ENCODE data around the gene USP22. TPM values are rescaled to one million over a fixed set of nuclear protein-coding genes. Genes with fewer than 3 reads are reported as not detected.
"Not testable (repeated sequence)": the region's sequence is repeated elsewhere in the genome, so short reads cannot be mapped to it uniquely, and the experiment has no call there.

The USP22 gene
- total RNA-seq, 1 experiment from 2014 or later, result 152 TPM

DNA sequence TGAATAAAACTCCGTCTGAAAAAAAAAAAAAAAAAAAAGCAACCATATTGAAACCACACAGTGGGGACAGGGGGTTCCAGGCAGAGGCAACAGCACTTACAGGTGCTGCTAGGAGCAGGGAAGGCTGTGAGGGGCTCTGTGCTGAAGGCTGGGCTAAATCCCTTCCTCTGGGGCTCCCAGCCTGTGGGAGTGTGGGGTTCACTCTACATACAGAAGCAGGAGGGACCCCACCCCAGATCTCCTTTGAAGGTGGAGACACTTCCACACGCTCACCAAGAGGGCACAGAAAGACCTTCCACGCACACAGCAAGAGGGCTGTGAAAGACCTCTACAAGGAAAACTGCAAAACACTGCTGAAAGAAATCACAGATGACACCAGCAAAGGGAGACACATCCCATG lies 53.9 kb downstream of the USP22 start:
- DNase-seq (ENCODE audit: low read depth), result no peak

DNA sequence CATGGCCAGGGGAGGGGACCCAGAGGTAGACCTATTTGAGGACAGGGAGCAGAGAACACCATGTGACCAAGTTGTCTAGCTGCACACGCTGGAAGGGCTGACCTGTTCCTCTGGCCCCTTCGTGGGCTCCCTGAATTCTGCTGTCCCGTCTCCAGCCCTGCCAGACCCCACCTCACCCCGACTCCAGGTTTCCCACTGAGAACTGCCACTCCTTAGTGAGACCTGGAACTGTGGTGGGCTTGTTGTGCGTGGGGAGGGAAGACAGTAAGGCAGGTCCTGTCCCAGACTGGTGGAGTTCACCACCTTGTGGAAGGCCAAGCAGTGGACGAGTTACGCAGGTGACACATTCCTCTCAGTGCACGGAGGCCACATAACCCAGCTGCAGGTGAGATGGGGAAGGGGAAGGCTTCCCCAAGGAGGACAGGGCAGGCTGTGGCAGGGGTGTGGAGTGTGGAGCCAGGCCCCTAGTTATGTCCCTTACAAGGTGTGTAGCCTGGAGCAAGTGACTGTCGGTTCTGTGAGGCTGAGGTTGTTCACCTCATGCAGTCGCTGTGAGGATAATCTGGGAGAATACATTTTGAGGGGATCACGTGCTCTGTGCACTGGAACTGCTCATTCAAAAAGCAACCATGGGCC lies 54.7 kb downstream of the USP22 start:
- DNase-seq (ENCODE audit: low read depth), result no peak

DNA sequence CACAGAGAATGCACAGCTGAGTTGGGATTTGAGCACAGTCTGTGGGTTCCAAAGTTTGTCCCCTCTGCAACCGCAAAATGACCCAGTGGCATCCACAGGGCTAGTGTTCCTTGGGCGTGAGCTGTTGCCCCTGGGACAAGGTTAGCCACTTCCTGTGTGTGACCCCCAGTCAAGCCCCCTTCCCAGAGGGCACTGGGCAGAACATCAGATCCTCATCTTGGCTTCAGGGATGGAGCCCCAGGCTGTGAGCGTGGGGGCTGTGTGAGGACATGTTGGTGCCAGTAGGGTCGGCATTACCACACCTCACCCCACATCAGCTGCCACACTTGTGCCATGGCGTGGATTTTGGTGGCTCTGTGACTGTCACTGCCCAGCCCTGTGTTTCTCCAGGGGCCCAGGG lies 55.3 kb downstream of the USP22 start:
- DNase-seq (ENCODE audit: low read depth), result no peak

DNA sequence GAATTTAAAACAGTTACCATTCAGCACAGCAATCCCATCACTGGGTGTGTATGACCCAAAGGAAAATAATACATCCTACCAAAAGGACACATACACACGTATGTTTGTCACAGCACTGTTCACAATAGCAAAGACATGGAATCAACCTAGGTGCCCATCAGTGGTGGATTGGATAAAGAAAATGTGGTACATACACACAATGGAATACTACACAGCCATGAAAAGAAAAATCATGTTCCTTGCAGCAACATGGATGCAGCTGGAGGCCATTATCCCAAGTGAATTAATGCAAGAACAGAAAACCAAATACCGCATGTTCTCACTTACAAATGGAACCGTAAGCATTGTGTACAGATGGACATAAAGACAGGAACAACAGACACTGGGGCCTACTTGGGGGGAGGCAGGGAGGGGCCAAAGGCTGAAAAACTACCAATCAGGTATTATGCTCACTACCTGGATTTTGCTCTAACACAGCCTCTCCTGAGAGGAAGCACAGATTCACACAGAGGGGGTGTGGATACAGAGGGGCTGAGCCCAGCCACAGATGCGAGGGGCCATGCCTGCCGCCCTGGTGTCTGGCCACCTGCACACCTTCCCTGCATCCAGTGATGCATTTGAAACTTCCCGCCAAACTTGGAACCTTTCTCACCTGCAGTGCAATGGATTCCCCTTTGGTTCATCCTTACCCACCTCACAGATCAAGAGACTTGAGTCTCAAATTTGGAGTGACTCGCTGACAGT lies 55.9 kb downstream of the USP22 start:
- no peak for DNase-seq (ENCODE audit: low read depth)

DNA sequence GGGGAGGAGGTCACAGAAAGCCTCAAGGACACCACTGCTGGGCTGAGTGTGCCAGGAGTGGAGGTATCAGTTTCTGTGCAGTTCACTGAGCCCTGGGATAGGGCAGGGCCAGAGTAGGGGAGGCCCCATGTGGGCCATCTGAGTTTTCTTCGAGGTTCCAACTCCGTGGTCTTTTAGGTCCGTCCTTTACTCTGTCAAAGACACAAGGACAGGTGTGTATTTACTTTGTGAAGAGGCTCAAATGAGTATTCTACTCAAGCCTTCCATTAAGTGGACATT lies 59.5 kb downstream of the USP22 start:
- no peak for DNase-seq (ENCODE audit: low read depth)

DNA sequence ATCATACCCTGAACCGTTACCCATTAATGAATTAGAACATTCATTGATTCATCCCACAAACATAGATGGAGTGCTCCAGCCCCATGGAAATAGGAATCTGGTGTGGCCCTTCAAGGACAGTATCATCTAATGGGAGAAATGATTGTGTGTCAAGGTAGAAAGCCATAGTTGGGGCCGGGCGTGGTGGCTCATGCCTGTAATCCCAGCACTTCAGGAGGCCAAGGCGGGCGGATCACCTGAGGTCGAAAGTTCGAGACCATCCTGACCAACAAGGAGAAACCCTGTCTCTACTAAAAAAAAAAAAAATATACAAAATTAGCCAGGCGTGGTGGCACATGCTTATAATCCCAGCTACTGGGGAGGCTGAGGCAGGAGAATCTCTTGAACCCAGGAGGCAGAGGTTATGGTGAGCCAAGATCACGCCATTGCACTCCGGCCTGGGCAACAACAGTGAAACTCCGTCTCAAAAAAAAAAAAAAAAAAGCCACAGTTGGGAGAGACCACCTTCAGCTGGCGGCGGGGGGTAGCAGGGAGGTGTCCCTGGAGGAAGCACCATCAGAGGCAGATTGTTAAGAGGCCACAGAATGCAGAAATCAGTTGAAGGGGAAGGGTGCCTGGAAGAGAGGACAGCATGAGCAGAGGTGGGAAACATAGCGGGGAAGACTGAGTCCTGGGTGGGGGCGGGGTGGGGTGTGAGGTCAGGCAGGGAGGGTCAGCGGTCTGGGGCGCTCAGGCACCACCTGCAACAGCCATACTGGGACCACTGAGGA lies 60.0 kb downstream of the USP22 start:
- DNase-seq (ENCODE audit: low read depth), result no peak

DNA sequence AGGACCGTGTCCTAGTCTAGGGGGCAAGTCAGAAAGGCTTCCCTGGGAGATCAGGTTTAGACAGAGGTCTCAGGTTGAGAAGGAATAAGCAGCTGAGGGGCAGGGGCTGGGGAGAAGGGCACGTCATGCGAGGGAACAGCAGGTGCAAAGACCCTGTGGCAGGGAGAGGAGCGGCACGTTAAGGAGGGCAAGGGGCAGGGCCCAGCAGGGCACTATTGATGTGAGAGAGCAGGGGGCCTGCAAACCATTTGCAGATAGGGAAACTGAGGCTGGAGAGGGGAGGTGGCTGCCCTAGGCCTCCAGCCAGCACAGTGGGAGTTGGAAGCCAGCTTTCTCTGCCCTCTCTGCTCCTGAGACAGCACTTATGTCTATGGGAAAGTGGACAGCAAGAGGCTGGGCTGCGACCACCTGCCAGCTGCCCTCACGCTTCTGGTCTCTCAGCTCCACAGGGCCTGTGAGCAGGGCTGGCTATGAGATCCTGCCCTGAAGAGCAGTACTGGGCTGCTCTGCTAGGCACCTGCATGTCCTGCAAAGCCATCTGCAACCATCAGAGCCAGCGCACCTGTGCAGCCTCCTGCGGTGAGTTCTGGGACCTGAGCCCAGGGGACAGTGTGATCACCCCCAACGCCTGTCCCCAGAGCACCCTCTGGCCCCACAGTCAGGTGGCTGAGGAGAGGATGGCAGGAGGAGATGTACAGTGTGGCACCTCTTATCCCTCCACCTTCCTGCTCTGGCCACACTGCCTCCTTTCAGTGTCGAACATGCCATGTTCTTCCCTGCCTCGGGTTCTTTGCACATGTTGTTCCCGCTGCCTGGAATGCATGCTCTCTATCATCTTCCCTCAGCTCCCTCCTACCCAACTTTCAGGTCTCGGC lies 61.5 kb downstream of the USP22 start:
- no peak for DNase-seq (ENCODE audit: low read depth)

DNA sequence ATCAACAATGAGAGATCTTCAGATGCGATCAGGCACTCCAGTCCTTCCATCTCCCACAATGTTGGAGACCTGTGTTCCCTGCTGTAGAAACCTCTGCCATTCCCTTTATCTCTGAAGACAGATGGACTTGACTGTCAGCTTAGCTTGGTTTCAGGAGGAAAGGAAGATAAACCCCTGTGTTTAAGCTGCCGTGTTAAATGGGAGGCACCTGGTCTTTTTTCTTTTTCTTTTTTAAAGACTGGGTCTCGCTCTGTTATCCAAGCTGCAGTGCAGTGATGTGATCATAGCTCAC lies 63.1 kb downstream of the USP22 start:
- no peak for DNase-seq (ENCODE audit: low read depth)

DNA sequence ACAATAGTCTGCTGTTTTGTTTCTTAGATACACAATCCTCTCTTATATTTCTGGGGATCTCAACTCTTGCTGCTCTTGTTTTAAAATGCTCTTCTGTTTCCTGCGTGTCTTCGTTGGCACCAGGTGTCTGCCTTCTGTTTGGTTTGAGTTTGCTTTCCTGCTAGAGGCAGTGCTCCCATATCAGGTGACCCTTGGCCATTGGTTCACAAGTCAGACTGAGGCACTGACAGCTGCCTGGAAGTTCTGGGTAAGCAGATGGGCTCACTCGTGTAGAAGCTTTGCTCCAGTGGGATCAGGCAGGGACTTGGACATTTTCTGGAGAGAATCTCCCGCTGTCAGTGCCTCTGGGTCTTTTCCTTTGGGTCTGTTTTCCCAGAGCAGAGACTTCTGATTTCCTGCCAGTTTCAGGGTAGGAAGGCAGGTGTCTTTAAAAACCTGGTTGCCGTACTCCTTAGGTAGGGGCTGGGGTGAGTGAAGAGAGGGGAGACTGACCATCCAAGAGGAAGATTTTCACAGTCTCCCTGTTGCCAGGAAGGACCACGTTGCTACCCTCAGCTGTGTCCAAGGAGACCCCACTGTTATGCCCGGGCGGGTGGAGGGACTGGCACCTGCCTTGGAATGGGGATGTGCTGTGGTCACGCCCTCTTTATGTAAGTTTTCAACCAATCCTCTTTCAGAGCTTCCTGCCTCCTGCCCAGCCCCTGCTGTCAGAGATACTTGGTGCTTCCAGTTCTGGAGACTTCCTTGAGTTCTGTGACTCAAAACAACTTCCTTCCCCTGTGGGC lies 63.6 kb downstream of the USP22 start:
- DNase-seq (ENCODE audit: low read depth), result not testable (repeated sequence)

DNA sequence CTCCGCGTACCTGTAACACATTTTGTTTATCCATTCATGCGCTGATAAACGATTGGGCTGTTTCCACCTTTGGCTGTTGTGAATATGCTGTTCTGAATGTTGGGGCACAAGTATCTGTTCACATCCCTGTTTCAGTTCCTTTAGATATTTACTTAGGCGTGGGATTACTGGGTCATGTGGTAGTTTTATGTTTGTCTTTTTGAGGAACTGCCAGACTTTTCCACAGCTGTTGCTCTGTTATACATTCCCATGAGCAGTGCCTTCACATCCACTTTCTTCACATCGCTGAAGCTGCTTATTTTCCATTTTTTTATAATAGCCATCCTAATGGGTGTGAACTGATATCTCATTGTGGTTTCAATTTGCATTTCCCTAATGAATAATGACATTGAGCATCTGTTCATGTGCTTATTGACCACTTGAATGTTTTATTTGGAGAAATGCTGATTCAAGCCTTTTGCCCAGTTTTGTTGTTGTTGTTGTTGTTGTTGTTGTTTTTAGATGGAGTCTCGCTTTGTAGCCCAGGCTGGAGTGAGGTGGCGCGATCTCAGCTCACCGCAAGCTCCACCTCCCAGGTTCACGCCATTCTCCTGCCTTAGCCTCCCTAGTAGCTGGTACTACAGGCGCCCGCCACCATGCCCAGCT lies 65.1 kb downstream of the USP22 start:
- not testable (repeated sequence) for DNase-seq (ENCODE audit: low read depth)

DNA sequence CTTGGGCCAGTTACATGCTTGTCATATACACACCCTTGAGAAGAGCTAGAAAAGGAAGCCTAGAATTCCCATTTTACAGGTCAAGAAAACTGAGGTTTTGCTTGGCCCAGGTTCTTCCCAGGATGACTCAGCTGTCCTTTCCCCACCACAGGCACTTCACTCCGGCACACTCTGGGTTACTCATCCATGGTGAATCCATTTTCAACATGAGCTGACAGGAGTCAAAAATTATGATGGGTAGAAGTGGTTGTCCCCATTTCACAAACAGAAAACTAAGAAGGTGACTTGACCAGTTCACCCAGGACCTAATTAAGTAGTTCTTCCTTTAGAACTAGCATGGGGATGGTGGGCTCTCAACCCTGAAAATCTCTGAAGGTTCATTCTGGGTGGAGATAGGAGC lies 67.2 kb downstream of the USP22 start:
- no peak for DNase-seq (ENCODE audit: low read depth)

DNA sequence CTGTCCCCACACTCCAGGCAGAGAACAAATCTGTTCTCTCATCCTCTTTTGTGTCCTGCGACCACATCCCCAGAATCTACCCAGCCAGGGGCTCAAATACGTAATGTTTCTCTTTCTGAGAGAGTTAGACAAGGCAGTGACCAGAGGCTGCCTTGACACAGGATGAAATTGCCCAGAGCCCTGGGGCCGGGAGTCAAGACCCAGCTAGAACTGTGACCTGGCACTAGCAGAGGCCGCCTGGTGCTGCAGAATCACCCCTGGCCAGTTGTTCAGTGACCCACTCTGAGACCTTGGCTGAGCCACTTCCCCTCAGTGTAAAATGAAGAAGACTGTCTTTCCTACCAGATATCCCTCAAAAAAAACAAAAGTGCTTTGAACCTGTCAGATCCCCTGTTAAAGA lies 72.5 kb downstream of the USP22 start:
- DNase-seq (ENCODE audit: low read depth), result no peak

DNA sequence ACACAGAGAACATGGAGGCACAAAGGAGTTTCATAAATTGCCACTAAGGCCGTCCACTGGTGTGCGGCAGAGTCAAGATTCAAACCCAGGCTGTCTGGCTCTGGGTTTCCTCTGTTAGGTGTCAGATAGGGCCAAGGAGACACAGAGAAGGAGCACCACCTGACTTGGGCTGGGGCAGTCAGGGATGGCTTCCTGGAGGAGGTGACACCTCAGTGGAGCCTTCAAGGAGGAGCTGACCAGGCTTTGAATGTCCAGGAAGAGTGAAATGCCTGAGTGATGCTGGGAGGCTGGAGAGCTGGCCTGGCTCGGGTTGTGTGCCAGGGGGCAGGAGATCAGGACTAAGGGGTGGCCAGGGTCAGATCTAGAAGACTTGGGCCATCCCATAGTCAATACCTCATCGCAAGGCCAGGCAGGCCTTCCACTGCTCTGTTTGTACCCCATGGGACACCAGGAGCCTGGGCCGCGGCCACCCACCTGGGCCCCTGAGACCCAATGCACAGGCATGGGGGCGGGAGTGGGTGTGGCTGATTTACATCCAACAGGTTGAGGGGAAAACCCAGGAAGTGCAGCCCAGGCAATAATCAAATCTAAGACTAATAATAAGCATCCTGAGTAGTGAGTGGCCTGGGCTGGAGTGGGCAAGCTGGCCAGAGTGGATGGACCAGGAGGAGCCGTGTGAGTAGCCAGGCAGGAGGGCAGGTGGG lies 73.7 kb downstream of the USP22 start:
- no peak for DNase-seq (ENCODE audit: low read depth)

DNA sequence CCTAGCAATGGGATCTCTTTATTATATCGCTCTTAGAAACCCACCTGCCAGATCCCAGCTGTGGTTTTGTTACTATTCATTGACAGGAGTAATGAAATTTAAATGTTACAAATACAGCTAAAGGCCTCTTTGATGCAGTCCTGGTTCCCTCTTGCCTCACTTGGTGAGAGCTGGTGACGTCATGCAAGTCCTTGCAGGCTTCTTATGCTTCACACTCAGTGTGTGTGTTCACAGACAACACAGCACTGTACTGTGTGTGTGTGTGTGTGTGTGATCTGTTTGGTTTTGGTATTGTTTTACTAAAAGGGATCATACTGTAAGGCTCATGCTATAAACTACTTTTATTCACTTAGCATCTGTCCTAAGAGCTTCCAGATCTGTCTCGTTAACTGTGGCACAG lies 75.0 kb downstream of the USP22 start:
- DNase-seq (ENCODE audit: low read depth), result no peak

DNA sequence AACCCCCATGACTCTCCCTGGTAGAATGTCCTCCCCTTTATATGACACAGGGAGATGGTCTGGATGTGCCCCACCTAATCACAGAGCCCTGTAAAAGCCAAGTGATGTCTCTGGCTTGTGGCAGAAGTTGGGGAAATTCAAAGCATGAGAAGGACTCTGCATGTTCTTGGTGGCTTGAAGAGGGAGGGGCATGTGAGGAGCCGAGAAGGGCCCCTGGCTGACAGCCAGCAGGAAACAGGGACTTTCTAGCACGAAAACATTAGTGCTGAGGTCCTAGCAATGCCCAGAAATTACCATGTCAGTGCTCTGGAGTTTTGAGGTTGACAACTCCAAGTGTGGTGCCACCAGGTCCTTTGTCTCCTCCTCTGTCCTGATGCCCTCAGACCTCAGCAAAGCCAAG lies 75.9 kb downstream of the USP22 start:
- DNase-seq (ENCODE audit: low read depth), result no peak

DNA sequence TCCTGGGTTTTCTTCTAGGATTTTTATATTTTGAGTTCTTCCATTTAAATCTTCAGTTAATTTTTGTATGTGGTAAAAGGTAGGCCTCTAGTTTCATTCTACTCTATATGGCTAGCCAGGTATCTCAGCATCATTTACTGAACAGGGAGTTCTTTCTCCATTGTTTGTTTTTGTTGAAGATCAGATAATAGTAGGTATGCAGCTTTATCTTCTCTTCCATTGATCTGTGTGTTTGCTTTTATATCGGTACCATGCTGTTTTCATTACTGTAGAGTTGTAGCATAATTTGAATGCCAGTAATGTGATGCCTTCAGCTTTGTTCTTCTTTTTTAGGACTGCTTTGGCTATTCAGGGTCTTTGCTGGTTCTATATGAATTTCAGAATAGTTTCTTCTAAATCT lies 77.3 kb downstream of the USP22 start:
- DNase-seq (ENCODE audit: low read depth), result no peak

DNA sequence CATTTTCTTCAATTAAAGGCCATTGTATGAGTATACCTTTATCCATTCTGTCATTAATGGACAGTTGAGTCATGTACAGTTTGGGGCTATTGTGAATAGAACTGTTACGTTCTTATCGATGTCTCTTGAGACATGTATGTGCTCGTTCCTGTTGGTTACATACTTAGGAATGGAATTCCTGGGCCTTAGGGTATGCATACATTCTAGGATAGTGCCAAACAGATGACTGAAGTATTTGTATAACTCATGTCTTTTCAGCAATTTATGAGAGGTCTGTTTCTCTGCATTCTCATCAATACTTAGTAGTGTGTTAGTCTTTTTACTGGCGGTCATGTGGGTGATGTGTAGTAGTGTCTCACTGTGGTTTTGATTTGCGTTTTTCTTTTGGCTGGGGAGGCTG lies 81.2 kb downstream of the USP22 start:
- no peak for DNase-seq (ENCODE audit: low read depth)

DNA sequence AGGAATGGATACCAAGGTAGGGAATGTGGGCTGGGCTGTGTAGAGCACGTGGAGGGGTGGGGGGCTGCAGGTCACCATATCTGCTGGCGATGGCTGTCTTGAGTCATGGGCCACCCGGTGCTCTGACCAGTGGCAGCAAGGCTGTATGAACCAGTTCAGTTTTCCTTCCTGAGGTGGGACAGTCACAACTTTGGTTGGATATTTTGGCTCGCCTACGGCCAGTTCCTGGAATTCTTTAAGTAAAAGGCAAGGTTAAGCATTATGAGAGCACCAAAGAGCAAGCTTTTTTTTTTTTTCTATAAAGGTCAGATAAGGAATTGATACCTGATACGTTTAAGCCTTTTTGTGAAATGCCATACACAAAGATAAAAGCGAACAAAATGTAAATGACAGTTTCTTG lies 81.9 kb downstream of the USP22 start:
- DNase-seq (ENCODE audit: low read depth), result no peak

DNA sequence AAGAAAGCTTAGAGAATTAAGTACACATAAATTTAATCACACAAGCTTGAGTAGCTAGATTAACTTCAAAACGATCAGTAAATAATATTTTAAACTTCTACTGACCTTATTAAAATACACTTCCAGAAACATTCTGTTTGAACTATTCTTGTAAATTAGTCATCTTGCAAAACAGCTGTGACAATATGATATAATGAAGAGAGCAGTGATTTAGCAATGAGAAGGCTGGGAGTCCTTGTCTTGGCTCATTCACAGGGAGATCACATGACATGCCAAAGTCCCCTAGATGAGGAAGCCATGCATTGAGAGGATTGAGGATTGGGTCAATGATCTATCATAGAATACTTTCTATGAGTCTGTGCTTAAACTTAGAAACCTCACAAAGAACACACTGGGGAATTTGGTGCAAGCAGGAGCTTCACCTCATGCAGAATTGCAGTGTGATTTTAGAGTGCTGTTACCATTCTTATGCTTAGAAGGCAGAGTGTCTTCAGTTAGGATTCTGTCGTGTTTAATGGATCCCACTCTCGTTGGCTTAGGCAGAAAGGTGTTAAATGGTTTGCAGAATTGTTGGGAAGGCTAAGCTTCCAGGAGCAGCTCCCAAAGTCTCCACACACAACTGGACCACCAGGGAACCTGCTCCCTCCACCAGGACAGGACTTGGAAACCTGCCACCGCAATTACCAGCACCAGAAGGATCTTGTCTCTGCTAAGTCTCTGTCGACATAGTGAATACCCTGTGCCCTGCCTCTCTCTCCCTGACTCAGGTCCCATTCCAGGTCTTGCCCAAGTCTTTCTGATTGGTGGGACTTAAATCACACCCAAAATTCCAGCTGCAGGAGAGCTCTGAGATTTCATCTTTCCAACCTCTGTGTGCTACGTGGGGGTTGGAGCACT lies 87.1 kb downstream of the USP22 start:
- DNase-seq (ENCODE audit: low read depth), result no peak
